H9 (cell line): ENCODE results near the gene TCEAL4. TPM values are rescaled to one million over a fixed set of nuclear protein-coding genes. Genes with fewer than 3 reads are reported as not detected.

Source experiments
- DNase-seq: peaks from one replicate; pipeline ENCODE4 v3.0.0-alpha.2; 2017
- H2AFZ ChIP-seq: one replicate; pipeline ENCODE4 v1.6.1; 2013; ENCODE audit warnings: mild to moderate bottlenecking, low read length, control low read depth, moderate library complexity
- H2AK5ac ChIP-seq: 2 replicates; pipeline ENCODE4 v1.6.1; 2013; ENCODE audit warnings: low read length, control low read depth, mixed read lengths; ENCODE audit not compliant: insufficient read length
- H2BK120ac ChIP-seq: one replicate; pipeline ENCODE4 v1.6.1; 2013; ENCODE audit warnings: low read depth, mild to moderate bottlenecking, low read length, control low read depth, inconsistent platforms; ENCODE audit not compliant: poor library complexity, severe bottlenecking
- H2BK12ac ChIP-seq: 2 replicates; pipeline ENCODE4 v1.6.1; 2013; ENCODE audit warnings: low read length, control low read depth, mixed read lengths, low read depth; ENCODE audit not compliant: insufficient read length
- H2BK15ac ChIP-seq: 2 replicates; pipeline ENCODE4 v1.6.1; 2013; ENCODE audit warnings: low read depth, low read length, control low read depth
- H2BK20ac ChIP-seq: one replicate; pipeline ENCODE4 v1.6.1; 2013; ENCODE audit warnings: low read depth, mild to moderate bottlenecking, low read length, control low read depth, inconsistent platforms; ENCODE audit not compliant: poor library complexity, severe bottlenecking
- H2BK5ac ChIP-seq: 2 replicates; pipeline ENCODE4 v1.6.1; 2013; ENCODE audit warnings: low read length, control low read depth, mixed read lengths; ENCODE audit not compliant: insufficient read length
- H3K14ac ChIP-seq: 2 replicates; pipeline ENCODE4 v1.6.1; 2013; ENCODE audit warnings: low read length, control low read depth; ENCODE audit not compliant: insufficient read depth
- H3K18ac ChIP-seq: 2 replicates; pipeline ENCODE4 v1.6.1; 2013; ENCODE audit warnings: low read depth, mild to moderate bottlenecking, mixed read lengths, low read length, control low read depth; ENCODE audit not compliant: insufficient read length
- H3K23ac ChIP-seq: 2 replicates; pipeline ENCODE4 v1.6.1; 2013; ENCODE audit warnings: low read length, control low read depth, mixed read lengths, low read depth; ENCODE audit not compliant: insufficient read length
- H3K23me2 ChIP-seq: 2 replicates; pipeline ENCODE4 v1.6.1; 2013; ENCODE audit warnings: low read depth, mild to moderate bottlenecking, mixed read lengths, low read length, control low read depth; ENCODE audit not compliant: insufficient read length, poor library complexity, severe bottlenecking
- H3K27ac ChIP-seq: 2 replicates; pipeline ENCODE4 v1.5.1; 2013; ENCODE audit warnings: low read length, control low read depth, mixed read lengths, low read depth; ENCODE audit not compliant: insufficient read length
- H3K27me3 ChIP-seq: 2 replicates; pipeline ENCODE4 v1.6.1; 2013; ENCODE audit warnings: low read length, control low read depth, inconsistent platforms; ENCODE audit not compliant: insufficient read depth
- H3K4ac ChIP-seq: 2 replicates; pipeline ENCODE4 v1.6.1; 2013; ENCODE audit warnings: low read depth, mild to moderate bottlenecking, control low read depth, inconsistent platforms, low read length, moderate library complexity
- H3K4me1 ChIP-seq: 2 replicates; pipeline ENCODE4 v1.6.1; 2013; ENCODE audit warnings: low read length, control low read depth, inconsistent platforms; ENCODE audit not compliant: insufficient read depth
- H3K4me2 ChIP-seq: 2 replicates; pipeline ENCODE4 v1.6.1; 2013; ENCODE audit warnings: low read length, control low read depth, mixed read lengths; ENCODE audit not compliant: insufficient read length, insufficient read depth
- H3K56ac ChIP-seq: 2 replicates; pipeline ENCODE4 v1.6.1; 2013; ENCODE audit warnings: low read depth, mild to moderate bottlenecking, mixed read lengths, low read length, control low read depth; ENCODE audit not compliant: insufficient read length
- H3K79me1 ChIP-seq: 2 replicates; pipeline ENCODE4 v1.6.1; 2013; ENCODE audit warnings: low read depth, mild to moderate bottlenecking, moderate library complexity, low read length, control low read depth, inconsistent platforms; ENCODE audit not compliant: insufficient read depth, poor library complexity, severe bottlenecking
- H3K79me2 ChIP-seq: 2 replicates; pipeline ENCODE4 v1.6.1; 2013; ENCODE audit warnings: low read length, control low read depth, inconsistent platforms; ENCODE audit not compliant: insufficient read depth
- H3K9ac ChIP-seq: 2 replicates; pipeline ENCODE4 v1.6.1; 2013; ENCODE audit warnings: low read length, control low read depth, mixed read lengths; ENCODE audit not compliant: insufficient read length; ENCODE audit errors: extremely low read depth
- H3K9me3 ChIP-seq: one replicate; pipeline ENCODE4 v1.6.1; 2013; ENCODE audit warnings: low read depth, low read length, inconsistent platforms; ENCODE audit not compliant: control insufficient read depth
- H3T11ph ChIP-seq: one replicate; pipeline ENCODE4 v1.6.1; 2013; ENCODE audit warnings: mild to moderate bottlenecking, low read length, control low read depth, inconsistent platforms
- H4K20me1 ChIP-seq: one replicate; pipeline ENCODE4 v1.6.1; 2013; ENCODE audit not compliant: control insufficient read depth, insufficient read length, insufficient read depth
- H4K5ac ChIP-seq: 2 replicates; pipeline ENCODE4 v1.6.1; 2013; ENCODE audit warnings: low read depth, mild to moderate bottlenecking, mixed read lengths, low read length, control low read depth; ENCODE audit not compliant: insufficient read length
- H4K8ac ChIP-seq: replicated peaks from 2 replicates; pipeline ENCODE4 v1.6.1; 2013; ENCODE audit warnings: low read length, control low read depth, mixed read lengths, low read depth; ENCODE audit not compliant: insufficient read length
- H4K91ac ChIP-seq: 2 replicates; pipeline ENCODE4 v1.6.1; 2013; ENCODE audit warnings: low read depth, mild to moderate bottlenecking, moderate library complexity, mixed read lengths, low read length, control low read depth; ENCODE audit not compliant: insufficient read length
- H3K27ac Mint-ChIP-seq, 3 experiments: 2 replicates in 2 of 3; 3 replicates in 1 of 3; pipeline ENCODE4 v1.8.0; 2020 to 2021; ENCODE audit warnings: mixed read lengths in 3 of 3, mild to moderate bottlenecking in 1 of 3, moderate library complexity in 1 of 3
- H3K27me3 Mint-ChIP-seq: 2 replicates; pipeline ENCODE4 v1.8.0; 2021; ENCODE audit warnings: low read depth, mild to moderate bottlenecking, moderate library complexity, mixed read lengths
- H3K36me3 Mint-ChIP-seq, 3 experiments: 2 replicates in 2 of 3; 3 replicates in 1 of 3; pipeline ENCODE4 v1.8.0; 2020 to 2021; ENCODE audit warnings: low read depth in 3 of 3, mixed read lengths in 3 of 3; ENCODE audit not compliant: insufficient read depth in 1 of 3
- H3K4me1 Mint-ChIP-seq, 2 experiments: 2 replicates each; pipeline ENCODE4 v1.8.0; 2020; ENCODE audit warnings: mixed read lengths in 2 of 2
- H3K4me3 Mint-ChIP-seq, 2 experiments: 2 replicates in 1 of 2; 3 replicates in 1 of 2; pipeline ENCODE4 v1.8.0; 2020 to 2021; ENCODE audit warnings: mild to moderate bottlenecking in 2 of 2, mixed read lengths in 2 of 2, moderate library complexity in 1 of 2
- H3K9me3 Mint-ChIP-seq, 2 experiments: 2 replicates in 1 of 2; 3 replicates in 1 of 2; pipeline ENCODE4 v1.8.0; 2020; ENCODE audit warnings: mild to moderate bottlenecking in 2 of 2, mixed read lengths in 2 of 2, moderate library complexity in 1 of 2
- CTCF ChIP-seq: fragments of 200-600 bp; sonication (generic); conservative IDR thresholded peaks from 3 replicates; pipeline ENCODE4 v1.8.0; 2021; ENCODE audit warnings: antibody characterized with exemption, mild to moderate bottlenecking
- WGBS: extraction: QIAGEN DNeasy Blood & Tissue Kit; methylation state at CpG from one replicate; pipeline ENCODE4 v1.1.7; 2013; ENCODE audit warnings: missing lambda C conversion rate, low lambda C conversion rate, mixed read lengths; ENCODE audit not compliant: insufficient read length; ENCODE audit errors: extremely low coverage; 5-methylcytosine and 5-hydroxymethylcytosine counted together
- total RNA-seq: library from RNA; stranded (reverse); gene quantifications from 2 replicates; pipeline ENCODE4 v1.2.1, GENCODE V29; 2021

TCEAL4 gene
- total RNA-seq, 1 experiment from 2014 or later: 49.9 TPM

- Histone ChIP-seq H3K23me2 (no peaks in the 10 kb centered on the region), H2BK15ac (no peak overlapping the region), H3K4me2 (no peak overlapping the region), H4K8ac (no peak overlapping the region), H3K4me1 (no peaks in the 10 kb centered on the region), H2AK5ac (no peak overlapping the region), H3K9me3 (no peaks in the 10 kb centered on the region), H3K79me1 (no peaks in the 10 kb centered on the region), H3K79me2 (no peaks in the 10 kb centered on the region), H3T11ph (no peak overlapping the region), H3K27ac (no peak overlapping the region), H3K18ac (no peak overlapping the region), H2AFZ (no peak overlapping the region), H3K4ac (no peak overlapping the region), H2BK5ac (no peak overlapping the region), H3K14ac (no peak overlapping the region), H4K20me1 (no peaks in the 10 kb centered on the region), H4K5ac (no peak overlapping the region), H3K23ac (no peak overlapping the region), H2BK20ac (no peak overlapping the region), H2BK120ac (no peak overlapping the region), H3K9ac (no peak overlapping the region), H3K56ac (no peak overlapping the region), H4K91ac (no peak overlapping the region), H2BK12ac (no peak overlapping the region), H3K27me3 (no peaks in the 10 kb centered on the region)
- no peak for DNase-seq
- no peak overlapping the region for H3K4me3 Mint-ChIP-seq
- no peak for TF ChIP-seq CTCF
- H3K4me1 Mint-ChIP-seq: no peaks in the 10 kb centered on the region
- H3K9me3 Mint-ChIP-seq: peaks cover 0 to 28% of the 10 kb centered on the region in 2 experiments; a peak in 2 of 5 replicates
- no peaks in the 10 kb centered on the region for H3K27me3 Mint-ChIP-seq
- no peaks in the 10 kb centered on the region; a peak in 1 of 7 replicates for H3K36me3 Mint-ChIP-seq
- WGBS: no CpG with 5 or more reads among the region's 2 CpGs
- no peak overlapping the region for H3K27ac Mint-ChIP-seq
Measured at GRCh38 chrX:103562801-103563200, 22.5 kb upstream of the TCEAL4 start.
